Suprapubic skin (tissue), 4 donors: ENCODE measurements around the gene CLASP2. TPM values are rescaled to one million over a fixed set of nuclear protein-coding genes. Genes with fewer than 3 reads are reported as not detected.
"Not testable (repeated sequence)": the region's sequence is repeated elsewhere in the genome, so short reads cannot be mapped to it uniquely, and the experiment has no call there.

Experiments used
- DNase-seq, 2 donors: peaks; one replicate each; pipeline ENCODE4 v3.0.0-alpha.2; 2019; ENCODE audit warnings: low spot score in 2 of 2
- H3K27ac ChIP-seq: fragments of 200-600 bp; sonication (generic); one replicate; pipeline ENCODE4 v1.5.1; 2019
- H3K27me3 ChIP-seq: fragments of 200-600 bp; sonication (generic); one replicate; pipeline ENCODE4 v1.5.1; 2019
- H3K36me3 ChIP-seq: fragments of 200-600 bp; sonication (generic); one replicate; pipeline ENCODE4 v1.5.1; 2019
- H3K4me1 ChIP-seq: fragments of 200-600 bp; sonication (generic); one replicate; pipeline ENCODE4 v1.5.1; 2019
- H3K4me3 ChIP-seq: fragments of 200-600 bp; sonication (generic); one replicate; pipeline ENCODE4 v1.5.1; 2019; ENCODE audit warnings: mild to moderate bottlenecking
- H3K9me3 ChIP-seq: fragments of 200-600 bp; sonication (generic); one replicate; pipeline ENCODE4 v1.5.1; 2019
- EP300 ChIP-seq: sonication (generic); formaldehyde crosslinking; IDR thresholded peaks from one replicate; pipeline ENCODE4 v1.6.1; 2017; ENCODE audit warnings: antibody characterized with exemption
- POLR2A ChIP-seq, 2 donors: fragments of 450-650 bp; IDR thresholded peaks; one replicate each; pipeline ENCODE4 v1.6.1; 2017; ENCODE audit warnings: antibody characterized with exemption in 2 of 2, mild to moderate bottlenecking in 2 of 2, moderate library complexity in 2 of 2
- POLR2AphosphoS5 ChIP-seq, 3 donors: sonication (generic); formaldehyde crosslinking; IDR thresholded peaks; one replicate each; pipeline ENCODE4 v1.6.1; 2017; ENCODE audit warnings: antibody characterized with exemption in 3 of 3
- WGBS: methylation state at CpG from one replicate; pipeline ENCODE4 v1.1.5; 2018; 5-methylcytosine and 5-hydroxymethylcytosine counted together
- total RNA-seq, 4 donors: library from RNA; depleted of rRNA; stranded (reverse); fragments of >200 nt; gene quantifications; one replicate each; pipeline ENCODE4 v1.1.0, GENCODE V29; 2016
- TF ChIP-seq, protein P1 (sequence below), 2 donors: fragments of 200-600 bp in 1 of 2; fragments of 450-650 bp in 1 of 2; sonication (generic) in 1 of 2; IDR thresholded peaks; one replicate each; pipeline ENCODE4 v1.5.1; 2016 to 2019; ENCODE audit warnings: antibody characterized with exemption in 2 of 2, mild to moderate bottlenecking in 1 of 2, moderate library complexity in 1 of 2

Gene CLASP2
- total RNA-seq, 4 donors from 2014 or later: 44.8 to 140 (median 59.7) TPM

DNA sequence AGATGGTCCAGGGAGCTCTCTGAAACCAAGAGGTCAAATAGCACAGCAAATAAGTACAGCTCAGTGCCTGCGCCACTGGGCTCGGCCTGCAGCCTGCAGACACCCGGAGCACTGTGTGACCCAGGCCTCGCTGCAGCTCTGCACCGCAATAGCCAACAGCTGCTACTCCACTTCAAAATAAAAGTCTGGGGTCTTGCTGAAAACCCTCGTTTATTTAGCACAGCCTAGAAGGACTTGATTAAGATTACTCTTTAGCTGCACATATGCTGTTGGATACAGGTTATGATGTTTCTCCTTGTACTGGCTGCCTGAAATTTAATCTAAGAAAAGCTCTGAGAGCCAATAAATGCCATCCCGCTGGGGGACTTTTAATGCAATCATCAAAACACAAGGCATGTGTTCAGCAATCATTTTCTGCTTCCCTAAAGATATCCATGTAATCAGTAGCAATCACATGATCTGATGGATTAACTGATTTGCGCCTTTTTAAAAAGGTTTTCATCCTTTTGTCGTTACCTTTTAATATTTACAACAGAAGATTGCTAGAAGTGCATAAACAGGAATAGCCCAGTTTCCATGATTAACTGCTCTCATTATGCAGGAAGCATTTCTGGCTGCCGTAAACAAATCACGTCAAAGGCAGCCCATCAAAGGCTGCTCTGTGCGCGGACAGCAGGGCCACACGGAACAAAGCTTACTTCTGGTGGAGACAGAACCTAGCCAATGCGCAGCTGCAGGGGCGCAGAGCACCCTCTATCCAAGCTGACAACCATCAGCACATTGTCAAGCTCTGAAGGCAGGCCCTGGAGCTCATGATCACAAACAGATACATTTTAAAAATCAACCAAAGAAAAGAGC is 58.8 kb downstream of the CLASP2 start:
- TF ChIP-seq POLR2A (IDR thresholded peaks at IDR 0.05): no peak
- no peak for TF ChIP-seq EP300
- TF ChIP-seq, protein P1, sequence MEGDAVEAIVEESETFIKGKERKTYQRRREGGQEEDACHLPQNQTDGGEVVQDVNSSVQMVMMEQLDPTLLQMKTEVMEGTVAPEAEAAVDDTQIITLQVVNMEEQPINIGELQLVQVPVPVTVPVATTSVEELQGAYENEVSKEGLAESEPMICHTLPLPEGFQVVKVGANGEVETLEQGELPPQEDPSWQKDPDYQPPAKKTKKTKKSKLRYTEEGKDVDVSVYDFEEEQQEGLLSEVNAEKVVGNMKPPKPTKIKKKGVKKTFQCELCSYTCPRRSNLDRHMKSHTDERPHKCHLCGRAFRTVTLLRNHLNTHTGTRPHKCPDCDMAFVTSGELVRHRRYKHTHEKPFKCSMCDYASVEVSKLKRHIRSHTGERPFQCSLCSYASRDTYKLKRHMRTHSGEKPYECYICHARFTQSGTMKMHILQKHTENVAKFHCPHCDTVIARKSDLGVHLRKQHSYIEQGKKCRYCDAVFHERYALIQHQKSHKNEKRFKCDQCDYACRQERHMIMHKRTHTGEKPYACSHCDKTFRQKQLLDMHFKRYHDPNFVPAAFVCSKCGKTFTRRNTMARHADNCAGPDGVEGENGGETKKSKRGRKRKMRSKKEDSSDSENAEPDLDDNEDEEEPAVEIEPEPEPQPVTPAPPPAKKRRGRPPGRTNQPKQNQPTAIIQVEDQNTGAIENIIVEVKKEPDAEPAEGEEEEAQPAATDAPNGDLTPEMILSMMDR (IDR thresholded peaks at IDR 0.05): no peak
- TF ChIP-seq POLR2AphosphoS5 (IDR thresholded peaks at IDR 0.05): no peak
- Histone ChIP-seq H3K9me3 (no peaks in the 10 kb centered on the region), H3K27ac (peak overlapping the region; percentile 78), H3K4me1 (peaks cover 30% of the 10 kb centered on the region), H3K36me3 (no peaks in the 10 kb centered on the region), H3K4me3 (peak overlapping the region; percentile 53), H3K27me3 (no peaks in the 10 kb centered on the region)
- peak; percentile 69 to 80 for DNase-seq
- WGBS: under 1% methylated on average over 16 of the region's 16 CpGs

DNA sequence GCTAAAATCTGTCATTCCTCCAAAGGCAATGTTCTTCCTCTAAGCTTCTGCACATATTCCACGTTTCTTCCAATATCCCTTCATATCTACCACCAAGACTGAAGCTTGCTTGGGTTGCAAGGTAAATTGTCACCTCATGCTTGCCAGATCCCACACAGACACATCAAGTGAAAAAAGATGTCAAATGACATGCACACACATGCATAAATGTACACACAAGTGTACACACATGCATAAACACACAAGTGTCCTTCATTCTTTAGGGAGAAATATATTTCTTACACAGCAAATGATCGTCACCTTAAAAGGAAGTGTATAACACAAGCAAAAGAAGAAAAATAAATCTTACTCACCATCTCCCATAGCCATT is 59.4 kb downstream of the CLASP2 start:
- H3K27ac ChIP-seq: peak overlapping the region; percentile 78
- no peak for TF ChIP-seq POLR2AphosphoS5 (IDR thresholded peaks at IDR 0.05)
- TF ChIP-seq, protein P1 (IDR thresholded peaks at IDR 0.05): no peak
- TF ChIP-seq EP300: no peak
- TF ChIP-seq POLR2A (IDR thresholded peaks at IDR 0.05): no peak
- H3K4me1 ChIP-seq: peaks cover 30% of the 10 kb centered on the region
- H3K9me3 ChIP-seq: no peaks in the 10 kb centered on the region
- no peak for DNase-seq
- H3K4me3 ChIP-seq: peak overlapping the region; percentile 53
- 4% methylated on average over 2 of the region's 2 CpGs for WGBS
- H3K27me3 ChIP-seq: no peaks in the 10 kb centered on the region
- no peaks in the 10 kb centered on the region for H3K36me3 ChIP-seq

DNA sequence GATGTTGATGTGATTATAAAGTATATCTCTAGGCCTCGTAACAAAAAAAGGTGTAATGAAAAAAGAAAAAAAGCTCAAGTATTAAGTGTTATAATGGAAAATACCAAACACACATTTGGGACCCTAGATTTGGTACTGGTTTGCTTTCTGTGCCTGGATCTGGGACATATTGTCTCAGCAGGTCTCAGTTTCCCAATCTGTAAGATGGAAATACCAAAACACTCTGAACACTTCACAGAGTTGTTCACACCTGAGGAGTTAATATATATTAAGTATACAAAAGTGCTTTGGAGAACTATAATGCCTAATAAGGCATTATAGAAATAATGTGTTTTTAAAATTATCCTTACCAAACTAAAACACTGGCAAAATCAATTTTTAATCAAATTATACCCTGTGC is 60.0 kb downstream of the CLASP2 start:
- Histone ChIP-seq H3K27ac (peak overlapping the region; percentile 78), H3K27me3 (no peaks in the 10 kb centered on the region), H3K9me3 (no peaks in the 10 kb centered on the region), H3K4me1 (peaks cover 30% of the 10 kb centered on the region), H3K36me3 (no peaks in the 10 kb centered on the region), H3K4me3 (peak overlapping the region; percentile 53)
- DNase-seq: no peak
- 79% methylated on average over 1 of the region's 1 CpG for WGBS
- TF ChIP-seq POLR2AphosphoS5 (IDR thresholded peaks at IDR 0.05) (no peak), EP300 (no peak), POLR2A (IDR thresholded peaks at IDR 0.05) (no peak)
- TF ChIP-seq, protein P1 (IDR thresholded peaks at IDR 0.05): no peak

DNA sequence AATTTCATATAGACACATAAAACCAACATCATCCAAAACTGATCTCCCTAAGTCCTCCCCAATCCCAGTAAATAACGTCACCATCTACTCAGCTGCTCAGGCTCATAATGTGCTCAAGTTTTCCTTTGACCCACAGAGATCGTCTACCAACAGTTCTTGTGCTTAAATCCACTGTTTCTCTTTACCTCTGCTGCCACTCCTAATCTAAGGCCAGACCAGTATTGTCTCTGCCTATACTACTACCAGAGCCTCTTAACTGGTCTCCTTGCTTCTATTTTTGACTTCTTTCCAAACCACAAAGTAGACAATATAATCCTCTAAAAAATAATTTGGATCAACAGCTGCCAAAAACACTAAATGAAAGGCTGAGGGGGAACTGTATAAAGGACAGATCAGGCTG is 65.3 kb downstream of the CLASP2 start:
- H3K9me3 ChIP-seq: no peaks in the 10 kb centered on the region
- WGBS: 80% methylated on average over 2 of the region's 2 CpGs
- no peak overlapping the region for H3K27ac ChIP-seq
- TF ChIP-seq EP300: no peak
- TF ChIP-seq, protein P1 (IDR thresholded peaks at IDR 0.05): no peak
- no peak for TF ChIP-seq POLR2A (IDR thresholded peaks at IDR 0.05)
- no peak for TF ChIP-seq POLR2AphosphoS5 (IDR thresholded peaks at IDR 0.05)
- H3K36me3 ChIP-seq: peaks cover under 1% of the 10 kb centered on the region
- no peak for DNase-seq
- H3K4me3 ChIP-seq: no peak overlapping the region
- H3K27me3 ChIP-seq: no peaks in the 10 kb centered on the region
- peaks cover 10% of the 10 kb centered on the region for H3K4me1 ChIP-seq

DNA sequence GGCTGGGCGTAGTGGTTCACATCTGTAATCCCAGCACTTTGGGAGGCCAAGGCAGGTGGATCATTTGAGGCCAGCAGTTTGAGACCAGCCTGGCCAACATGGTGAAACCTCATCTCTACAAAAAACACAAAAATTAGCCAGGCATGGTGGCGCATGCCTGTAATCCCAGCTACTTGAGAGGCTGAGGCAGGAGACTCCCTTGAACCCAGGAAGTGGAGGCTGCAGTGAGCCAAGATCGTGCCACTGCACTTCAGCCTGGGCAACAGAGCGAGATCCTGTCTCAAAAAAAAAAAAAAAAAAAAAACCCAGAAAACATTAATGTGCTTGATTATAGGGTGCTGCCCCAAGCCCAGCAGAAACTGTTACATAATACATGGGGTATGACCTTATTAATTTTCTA is 67.0 kb downstream of the CLASP2 start:
- H3K36me3 ChIP-seq, H3K4me3 ChIP-seq, H3K4me1 ChIP-seq, H3K27me3 ChIP-seq, H3K27ac ChIP-seq, H3K9me3 ChIP-seq, DNase-seq: not testable (repeated sequence)
- WGBS: 96% methylated on average over 4 of the region's 4 CpGs
